Esophagus muscularis mucosa (tissue), 4 donors: ENCODE measurements around the gene C2CD4C. TPM values are rescaled to one million over a fixed set of nuclear protein-coding genes. Genes with fewer than 3 reads are reported as not detected.

Experiments
- DNase-seq: peaks from one replicate; pipeline ENCODE4 v3.0.0-alpha.2; 2017; ENCODE audit errors: extremely low spot score
- H3K27ac ChIP-seq, 4 donors: fragments of 200-600 bp; sonication (generic); replicated peaks in 1 of 4; 1 replicate in 3 of 4; 2 replicates in 1 of 4; pipeline ENCODE4 v1.5.1; 2016 to 2019; ENCODE audit warnings: mild to moderate bottlenecking in 1 of 4
- H3K27me3 ChIP-seq, 4 donors: fragments of 200-600 bp; sonication (generic); one replicate each; pipeline versions ENCODE4 v1.5.1 to v1.6.0; 2016 to 2019
- H3K36me3 ChIP-seq, 4 donors: fragments of 200-600 bp; sonication (generic); one replicate each; pipeline ENCODE4 v1.5.1; 2016 to 2019
- H3K4me1 ChIP-seq, 4 donors: fragments of 200-600 bp; sonication (generic); one replicate each; pipeline ENCODE4 v1.5.1; 2016 to 2019
- H3K4me3 ChIP-seq, 4 donors: fragments of 200-600 bp; sonication (generic); 1 replicate in 2 of 4; 2 replicates in 2 of 4; pipeline ENCODE4 v1.5.1; 2016 to 2019; ENCODE audit warnings: mild to moderate bottlenecking in 4 of 4, moderate library complexity in 1 of 4
- H3K9me3 ChIP-seq, 4 donors: fragments of 200-600 bp; sonication (generic); 1 replicate in 3 of 4; 2 replicates in 1 of 4; pipeline ENCODE4 v1.5.1; 2016 to 2019
- EP300 ChIP-seq: sonication (generic); formaldehyde crosslinking; IDR thresholded peaks from one replicate; pipeline ENCODE4 v1.6.1; 2017; ENCODE audit warnings: antibody characterized with exemption
- POLR2A ChIP-seq: fragments of 450-650 bp; IDR thresholded peaks from one replicate; pipeline ENCODE4 v1.6.1; 2017; ENCODE audit warnings: antibody characterized with exemption, moderate library complexity, mild to moderate bottlenecking, low read depth
- POLR2AphosphoS5 ChIP-seq, 2 donors: sonication (generic); formaldehyde crosslinking; IDR thresholded peaks; one replicate each; pipeline ENCODE4 v1.6.1; 2017; ENCODE audit warnings: antibody characterized with exemption in 2 of 2
- WGBS: methylation state at CpG from one replicate; pipeline ENCODE4 v1.1.5; 2018; 5-methylcytosine and 5-hydroxymethylcytosine counted together
- intact Hi-C: fragments of 100-400 bp; cut with DNase I; formaldehyde crosslinking; loops from one replicate; pipeline ENCODE4 v1.15.1; 2023
- total RNA-seq, 4 donors: library from RNA; depleted of rRNA; stranded (reverse); fragments of >200 nt; gene quantifications; one replicate each; pipeline versions ENCODE4 v1.1.0 to v1.2.1, GENCODE V29; 2016
- TF ChIP-seq, protein P1 (sequence below), 3 experiments: fragments of 200-600 bp in 2 of 3; fragments of 450-650 bp in 1 of 3; sonication (generic) in 2 of 3; IDR thresholded peaks; one replicate each; pipeline ENCODE4 v1.5.1; 2017 to 2019; ENCODE audit warnings: antibody characterized with exemption in 3 of 3, mild to moderate bottlenecking in 2 of 3, moderate library complexity in 1 of 3

C2CD4C gene
- total RNA-seq, 4 donors from 2014 or later: 0.46 to 3.7 (median 1.7) TPM

DNA sequence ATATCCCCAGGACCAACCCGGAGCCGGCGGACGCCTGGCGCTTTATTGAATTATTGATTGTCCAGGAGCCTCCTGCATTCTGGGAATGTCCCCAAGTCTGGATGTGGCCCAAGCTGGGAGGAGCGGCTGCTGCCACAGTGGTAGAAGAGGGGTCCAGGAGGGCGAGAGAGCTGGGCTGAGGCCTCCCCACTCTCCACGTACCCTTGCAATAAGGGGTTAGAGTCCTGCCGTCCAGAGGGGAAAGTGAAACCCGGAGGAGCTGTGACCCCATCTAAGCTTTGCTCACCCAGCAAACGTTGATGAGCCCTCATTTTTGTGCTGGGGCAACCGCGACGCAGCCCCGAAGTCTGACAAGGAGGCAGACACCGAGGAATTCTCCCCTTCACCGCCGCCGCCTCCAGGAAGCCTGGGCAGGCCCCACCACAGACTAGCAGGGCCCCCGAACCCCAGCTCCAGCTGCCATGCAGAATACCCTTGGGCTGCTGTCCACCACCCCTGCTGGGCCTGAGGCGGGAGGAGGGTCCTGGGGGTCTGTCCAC is 1.4 kb upstream of the C2CD4C start:
- DNase-seq: no peak
- H3K4me1 ChIP-seq: peaks cover 18 to 35% (median 27%) of the 10 kb centered on the region in 4 donors
- TF ChIP-seq POLR2AphosphoS5 (IDR thresholded peaks at IDR 0.05) (no peak), POLR2A (no peak), EP300 (no peak)
- TF ChIP-seq, protein P1, sequence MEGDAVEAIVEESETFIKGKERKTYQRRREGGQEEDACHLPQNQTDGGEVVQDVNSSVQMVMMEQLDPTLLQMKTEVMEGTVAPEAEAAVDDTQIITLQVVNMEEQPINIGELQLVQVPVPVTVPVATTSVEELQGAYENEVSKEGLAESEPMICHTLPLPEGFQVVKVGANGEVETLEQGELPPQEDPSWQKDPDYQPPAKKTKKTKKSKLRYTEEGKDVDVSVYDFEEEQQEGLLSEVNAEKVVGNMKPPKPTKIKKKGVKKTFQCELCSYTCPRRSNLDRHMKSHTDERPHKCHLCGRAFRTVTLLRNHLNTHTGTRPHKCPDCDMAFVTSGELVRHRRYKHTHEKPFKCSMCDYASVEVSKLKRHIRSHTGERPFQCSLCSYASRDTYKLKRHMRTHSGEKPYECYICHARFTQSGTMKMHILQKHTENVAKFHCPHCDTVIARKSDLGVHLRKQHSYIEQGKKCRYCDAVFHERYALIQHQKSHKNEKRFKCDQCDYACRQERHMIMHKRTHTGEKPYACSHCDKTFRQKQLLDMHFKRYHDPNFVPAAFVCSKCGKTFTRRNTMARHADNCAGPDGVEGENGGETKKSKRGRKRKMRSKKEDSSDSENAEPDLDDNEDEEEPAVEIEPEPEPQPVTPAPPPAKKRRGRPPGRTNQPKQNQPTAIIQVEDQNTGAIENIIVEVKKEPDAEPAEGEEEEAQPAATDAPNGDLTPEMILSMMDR (IDR thresholded peaks at IDR 0.05): no peak
- no peak overlapping the region for H3K27ac ChIP-seq
- intact Hi-C loops: no loop called here
- H3K4me3 ChIP-seq: no peak overlapping the region
- H3K36me3 ChIP-seq: no peaks in the 10 kb centered on the region
- H3K27me3 ChIP-seq: peaks cover 0 to 70% (median 38%) of the 10 kb centered on the region in 4 donors
- WGBS: 64% methylated on average over 14 of the region's 21 CpGs
- no peaks in the 10 kb centered on the region for H3K9me3 ChIP-seq

DNA sequence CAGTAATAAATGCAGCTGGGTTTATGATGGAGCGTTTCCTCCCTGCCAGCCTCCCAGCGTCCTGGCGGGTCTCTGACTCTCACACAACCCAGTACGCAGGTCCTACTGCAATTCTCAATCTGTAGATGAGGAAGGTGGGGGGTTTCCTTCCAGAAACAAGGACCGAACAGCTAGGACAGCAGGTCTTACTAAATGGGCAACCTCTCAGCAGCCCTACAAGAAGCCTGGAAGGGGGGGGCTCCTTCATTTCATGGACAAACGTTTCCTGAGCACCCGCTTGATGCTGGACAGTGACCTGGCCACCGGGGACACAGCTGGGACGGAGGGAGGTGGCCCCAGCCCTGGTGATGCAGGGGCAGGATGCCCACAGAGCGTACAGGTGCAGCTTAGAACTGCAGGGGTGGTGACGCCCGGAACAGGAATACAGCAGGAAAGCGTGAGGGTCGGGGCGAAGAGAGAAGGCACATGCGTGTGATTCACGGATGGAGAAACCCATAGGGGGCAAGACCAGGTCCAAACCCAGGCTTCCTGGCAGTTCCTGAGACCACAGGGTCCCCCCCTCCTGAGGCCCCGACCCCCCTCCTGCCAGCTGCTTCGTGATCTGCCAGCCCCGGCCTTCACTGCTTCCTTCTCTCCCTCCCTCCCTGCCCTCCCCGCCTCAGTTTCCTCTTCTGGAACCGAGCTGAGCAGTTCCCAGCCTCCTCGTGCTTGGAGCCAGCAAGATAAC is 732 bp upstream of the C2CD4C start:
- intact Hi-C loops: no loop called here
- Histone ChIP-seq H3K9me3 (no peaks in the 10 kb centered on the region), H3K4me3 (peak overlapping the region; percentile 52 to 66 (median 54)), H3K36me3 (no peaks in the 10 kb centered on the region), H3K4me1 (peaks cover 18 to 35% (median 27%) of the 10 kb centered on the region in 4 donors), H3K27me3 (peaks cover 0 to 75% (median 39%) of the 10 kb centered on the region in 4 donors), H3K27ac (no peak overlapping the region)
- 6% methylated on average over 23 of the region's 23 CpGs for WGBS
- no peak for TF ChIP-seq POLR2AphosphoS5 (IDR thresholded peaks at IDR 0.05)
- no peak for TF ChIP-seq POLR2A
- TF ChIP-seq, protein P1 (IDR thresholded peaks at IDR 0.05): no peak
- TF ChIP-seq EP300: no peak
- no peak for DNase-seq

DNA sequence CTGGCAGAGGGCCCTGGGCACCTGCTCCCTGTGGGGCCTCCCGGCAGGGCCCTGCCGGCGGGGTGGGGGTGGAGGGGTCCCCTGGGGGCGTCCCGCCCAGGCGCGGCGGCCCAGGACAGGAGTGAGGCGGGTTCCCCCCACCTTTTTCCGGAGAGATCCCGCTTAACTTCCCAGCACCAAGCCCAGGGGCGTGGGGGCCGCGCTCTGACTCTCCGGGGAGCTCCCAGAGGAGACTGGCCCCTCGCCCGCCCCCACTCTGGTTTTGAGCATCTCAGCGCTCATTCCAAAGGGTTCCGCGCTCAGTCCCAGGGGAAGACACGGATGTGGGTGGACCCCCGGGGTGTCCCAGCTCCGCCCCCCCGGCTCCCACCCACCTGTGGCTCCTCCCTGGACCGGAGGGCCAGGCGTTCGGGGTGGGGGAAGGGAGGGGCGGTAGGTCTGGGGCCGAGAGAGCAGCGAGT is 476 bp downstream of the C2CD4C start:
- intact Hi-C loops: no loop called here

DNA sequence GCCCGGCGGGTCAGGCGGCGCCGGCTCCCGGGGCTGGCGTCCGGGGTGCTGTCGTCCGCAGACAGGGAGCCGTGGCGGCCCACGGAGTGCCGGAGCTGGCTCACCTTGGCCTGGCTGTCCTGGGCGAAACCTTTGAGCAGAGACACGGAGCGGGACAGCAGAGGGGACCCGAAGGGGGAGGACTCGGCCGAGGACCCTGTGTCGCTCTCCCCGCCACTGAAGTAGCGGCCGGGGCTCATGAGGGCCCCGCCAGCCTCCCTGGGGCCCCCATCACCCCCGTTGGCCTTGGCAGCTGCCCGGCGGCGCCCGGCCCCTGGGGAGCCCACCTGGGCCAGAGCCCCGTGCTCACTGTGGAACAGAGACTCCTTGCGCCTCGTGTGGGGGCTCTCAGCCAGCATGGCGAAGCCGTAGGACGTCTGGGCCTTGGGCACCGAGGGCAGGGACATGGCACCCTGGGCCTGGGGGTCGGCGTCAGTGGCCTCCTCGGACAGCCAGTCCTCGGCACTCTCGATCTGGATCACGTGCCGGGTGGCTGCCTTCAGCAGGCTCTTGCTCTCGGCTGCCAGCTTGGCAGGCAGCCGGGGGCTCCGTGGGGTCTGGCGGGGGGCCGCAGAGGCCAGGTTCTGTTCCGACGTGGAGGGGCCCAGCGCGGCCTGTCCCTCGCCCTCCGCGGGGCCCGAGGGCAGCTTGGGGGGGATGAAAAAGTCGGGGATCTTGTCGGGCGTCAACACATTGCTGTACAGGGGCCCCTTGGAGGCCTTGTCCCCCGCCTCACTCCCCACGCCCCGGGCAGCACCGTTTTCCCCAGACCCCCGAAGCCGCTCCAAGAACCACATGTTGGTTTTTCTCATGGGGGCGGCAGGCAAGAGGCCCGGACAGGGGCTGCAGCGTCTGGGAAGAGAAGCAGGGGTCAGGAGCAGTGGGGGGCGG is 1.2 kb downstream of the C2CD4C start:
- Histone ChIP-seq H3K27me3 (peaks cover 0 to 86% (median 39%) of the 10 kb centered on the region in 4 donors), H3K36me3 (no peaks in the 10 kb centered on the region), H3K9me3 (no peaks in the 10 kb centered on the region), H3K4me1 (peaks cover 18 to 35% (median 27%) of the 10 kb centered on the region in 4 donors), H3K27ac (no peak overlapping the region), H3K4me3 (peak overlapping the region; percentile 52 to 66 (median 54))
- TF ChIP-seq POLR2A (no peak), EP300 (no peak), POLR2AphosphoS5 (IDR thresholded peaks at IDR 0.05) (no peak)
- TF ChIP-seq, protein P1 (IDR thresholded peaks at IDR 0.05): no peak
- intact Hi-C loops: no loop called here
- WGBS: 58% methylated on average over 18 of the region's 70 CpGs
- DNase-seq: no peak

More for the DNA sequence above, 476 bp downstream of the C2CD4C start:
- Histone ChIP-seq H3K4me3 (peak overlapping the region; percentile 52 to 66 (median 54)), H3K27me3 (peaks cover 0 to 80% (median 39%) of the 10 kb centered on the region in 4 donors), H3K27ac (no peak overlapping the region), H3K36me3 (no peaks in the 10 kb centered on the region), H3K9me3 (no peaks in the 10 kb centered on the region), H3K4me1 (peaks cover 18 to 35% (median 27%) of the 10 kb centered on the region in 4 donors)
- no peak for DNase-seq
- TF ChIP-seq POLR2A (no peak), EP300 (no peak), POLR2AphosphoS5 (IDR thresholded peaks at IDR 0.05) (no peak)
- TF ChIP-seq, protein P1 (IDR thresholded peaks at IDR 0.05): no peak
- WGBS: 0% methylated on average over 28 of the region's 30 CpGs
